HEK293 (cell line): Measurements from ENCODE around the gene SHISA5.

Source experiments
- GLI4 ChIP-seq: fragments of 450-650 bp; formaldehyde crosslinking; IDR thresholded peaks from 2 replicates; pipeline ENCODE4 v1.5.1; 2016; ENCODE audit warnings: missing biosample characterization, missing genetic modification characterization
- HOXA7 ChIP-seq: sonication (generic); formaldehyde crosslinking; IDR thresholded peaks from 2 replicates; pipeline ENCODE4 v1.8.1; 2022; ENCODE audit warnings: missing genetic modification reagents, borderline replicate concordance
- KLF16 ChIP-seq: fragments of 450-650 bp; formaldehyde crosslinking; IDR thresholded peaks from 2 replicates; pipeline ENCODE4 v1.5.1; 2017; ENCODE audit warnings: missing biosample characterization, missing genetic modification characterization
- MYNN ChIP-seq: fragments of 450-650 bp; formaldehyde crosslinking; IDR thresholded peaks from 2 replicates; pipeline ENCODE4 v1.5.1; 2016; ENCODE audit warnings: missing biosample characterization, missing genetic modification characterization, borderline replicate concordance
- TCF7L2 ChIP-seq: IDR thresholded peaks from 2 replicates; pipeline ENCODE4 v1.6.1; 2011; ENCODE audit warnings: low read depth, mild to moderate bottlenecking, inconsistent platforms, low read length, moderate library complexity, borderline replicate concordance
- WT1 ChIP-seq: fragments of 450-650 bp; formaldehyde crosslinking; IDR thresholded peaks from 2 replicates; pipeline ENCODE4 v1.5.1; 2016; ENCODE audit warnings: missing biosample characterization, missing genetic modification characterization
- YY2 ChIP-seq: fragments of 450-650 bp; formaldehyde crosslinking; IDR thresholded peaks from 2 replicates; pipeline ENCODE4 v1.5.1; 2016; ENCODE audit warnings: missing biosample characterization, missing genetic modification characterization
- ZBTB20 ChIP-seq: fragments of 450-650 bp; formaldehyde crosslinking; IDR thresholded peaks from 2 replicates; pipeline ENCODE4 v1.5.1; 2016; ENCODE audit warnings: missing biosample characterization, missing genetic modification characterization
- ZBTB21 ChIP-seq: fragments of 450-650 bp; formaldehyde crosslinking; IDR thresholded peaks from 2 replicates; pipeline ENCODE4 v1.5.1; 2017; ENCODE audit warnings: missing biosample characterization, missing genetic modification characterization
- ZBTB7A ChIP-seq: fragments of 450-650 bp; formaldehyde crosslinking; IDR thresholded peaks from 2 replicates; pipeline ENCODE4 v1.5.1; 2016; ENCODE audit warnings: low read depth, missing biosample characterization, missing genetic modification characterization
- ZFP3 ChIP-seq: fragments of 450-650 bp; formaldehyde crosslinking; IDR thresholded peaks from 2 replicates; pipeline ENCODE4 v1.5.1; 2016; ENCODE audit warnings: low read depth, missing biosample characterization, missing genetic modification characterization
- ZFP37 ChIP-seq: fragments of 450-650 bp; formaldehyde crosslinking; IDR thresholded peaks from 2 replicates; pipeline ENCODE4 v1.5.1; 2016; ENCODE audit warnings: missing biosample characterization, missing genetic modification characterization
- ZNF133 ChIP-seq: fragments of 450-650 bp; formaldehyde crosslinking; IDR thresholded peaks from 2 replicates; pipeline ENCODE4 v1.5.1; 2016; ENCODE audit warnings: missing biosample characterization, missing genetic modification characterization
- ZNF155 ChIP-seq: fragments of 450-650 bp; formaldehyde crosslinking; IDR thresholded peaks from 2 replicates; pipeline ENCODE4 v1.5.1; 2016; ENCODE audit warnings: missing biosample characterization, missing genetic modification characterization
- ZNF16 ChIP-seq: fragments of 450-650 bp; formaldehyde crosslinking; IDR thresholded peaks from 2 replicates; pipeline ENCODE4 v1.5.1; 2016; ENCODE audit warnings: low read depth, missing biosample characterization, missing genetic modification characterization
- ZNF221 ChIP-seq: fragments of 450-650 bp; formaldehyde crosslinking; IDR thresholded peaks from 2 replicates; pipeline ENCODE4 v1.5.1; 2017; ENCODE audit warnings: missing biosample characterization, missing genetic modification characterization, borderline replicate concordance
- ZNF248 ChIP-seq: fragments of 450-650 bp; formaldehyde crosslinking; IDR thresholded peaks from 2 replicates; pipeline ENCODE4 v1.5.1; 2017; ENCODE audit warnings: missing biosample characterization, missing genetic modification characterization
- ZNF335 ChIP-seq: fragments of 450-650 bp; formaldehyde crosslinking; conservative IDR thresholded peaks from 2 replicates; pipeline ENCODE4 v1.5.1; 2016; ENCODE audit warnings: missing biosample characterization, missing genetic modification characterization
- ZNF350 ChIP-seq: fragments of 450-650 bp; formaldehyde crosslinking; IDR thresholded peaks from 2 replicates; pipeline ENCODE4 v1.5.0; 2017; ENCODE audit warnings: missing biosample characterization, mild to moderate bottlenecking, missing genetic modification characterization
- ZNF354C ChIP-seq: fragments of 450-650 bp; formaldehyde crosslinking; IDR thresholded peaks from 2 replicates; pipeline ENCODE4 v1.5.1; 2016; ENCODE audit warnings: missing biosample characterization, missing genetic modification characterization, low read depth, borderline replicate concordance
- ZNF366 ChIP-seq: fragments of 450-650 bp; formaldehyde crosslinking; conservative IDR thresholded peaks from 2 replicates; pipeline ENCODE4 v1.5.1; 2016; ENCODE audit warnings: missing biosample characterization, missing genetic modification characterization
- ZNF394 ChIP-seq: fragments of 450-650 bp; formaldehyde crosslinking; IDR thresholded peaks from 2 replicates; pipeline ENCODE4 v1.5.1; 2016; ENCODE audit warnings: missing biosample characterization, missing genetic modification characterization, mild to moderate bottlenecking, moderate library complexity, borderline replicate concordance
- ZNF610 ChIP-seq: fragments of 450-650 bp; formaldehyde crosslinking; IDR thresholded peaks from 2 replicates; pipeline ENCODE4 v1.5.1; 2016; ENCODE audit warnings: missing biosample characterization, missing genetic modification characterization, borderline replicate concordance
- ZNF747 ChIP-seq: fragments of 450-650 bp; formaldehyde crosslinking; IDR thresholded peaks from 2 replicates; pipeline ENCODE4 v1.5.1; 2016; ENCODE audit warnings: missing biosample characterization, missing genetic modification characterization
- ZNF776 ChIP-seq: fragments of 450-650 bp; formaldehyde crosslinking; IDR thresholded peaks from 2 replicates; pipeline ENCODE4 v1.5.0; 2017; ENCODE audit warnings: missing biosample characterization, missing genetic modification characterization, borderline replicate concordance
- ZNF792 ChIP-seq: fragments of 450-650 bp; formaldehyde crosslinking; IDR thresholded peaks from 2 replicates; pipeline ENCODE4 v1.5.1; 2016; ENCODE audit warnings: missing biosample characterization, missing genetic modification characterization
- TF ChIP-seq, protein P1 (sequence below): fragments of 450-650 bp; formaldehyde crosslinking; IDR thresholded peaks from 2 replicates; pipeline ENCODE4 v1.5.1; 2016; ENCODE audit warnings: missing biosample characterization, missing genetic modification characterization
- TF ChIP-seq, protein P2 (sequence below): fragments of 450-650 bp; formaldehyde crosslinking; IDR thresholded peaks from 2 replicates; pipeline ENCODE4 v1.5.1; 2016; ENCODE audit warnings: missing biosample characterization, missing genetic modification characterization
- TF ChIP-seq, protein P3 (sequence below): fragments of 450-650 bp; formaldehyde crosslinking; IDR thresholded peaks from 2 replicates; pipeline ENCODE4 v1.5.1; 2016; ENCODE audit warnings: missing biosample characterization, missing genetic modification characterization
- TF ChIP-seq, protein P4 (sequence below): fragments of 450-650 bp; formaldehyde crosslinking; IDR thresholded peaks from 2 replicates; pipeline ENCODE4 v1.5.1; 2016; ENCODE audit warnings: missing biosample characterization, missing genetic modification characterization

SHISA5 gene

DNA sequence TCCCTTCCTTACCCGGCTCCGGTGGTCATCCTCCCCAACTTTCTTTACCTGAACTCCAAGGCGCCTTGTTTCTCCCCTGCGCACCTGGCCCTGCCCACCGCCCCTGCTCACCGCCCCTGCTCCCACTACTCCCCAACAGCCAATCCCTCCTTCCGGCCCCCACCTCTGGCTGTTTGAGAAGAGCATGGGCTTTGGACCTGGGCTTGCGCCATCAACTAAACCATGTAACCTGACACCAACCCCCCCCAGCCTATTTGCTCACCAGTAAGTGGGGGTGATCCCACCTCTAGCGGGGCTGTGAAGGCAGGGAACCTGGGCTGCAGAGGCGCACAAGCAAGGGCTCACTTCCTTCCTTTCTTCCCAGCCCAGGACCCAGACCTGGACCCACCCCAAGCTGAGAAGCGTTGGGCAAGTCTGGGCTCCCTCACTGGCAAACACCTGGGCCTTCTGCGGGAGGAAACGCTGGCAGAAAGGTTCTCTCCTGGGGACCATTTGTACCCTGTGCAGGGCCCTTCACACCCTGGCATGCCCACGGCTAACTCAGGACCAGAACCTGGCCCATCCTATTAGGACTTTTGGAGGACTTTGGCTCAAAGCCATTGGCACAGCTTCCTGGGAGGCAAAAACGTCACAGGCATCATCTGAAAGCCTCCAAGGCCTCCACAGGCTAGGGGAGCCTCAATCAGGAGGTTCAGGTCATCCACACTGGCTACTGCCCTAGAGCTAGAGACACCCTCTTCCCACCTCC, 73.8 kb downstream of the SHISA5 start, which contains the start of gene PLXNB1 (continued):
- TF ChIP-seq, protein P1, sequence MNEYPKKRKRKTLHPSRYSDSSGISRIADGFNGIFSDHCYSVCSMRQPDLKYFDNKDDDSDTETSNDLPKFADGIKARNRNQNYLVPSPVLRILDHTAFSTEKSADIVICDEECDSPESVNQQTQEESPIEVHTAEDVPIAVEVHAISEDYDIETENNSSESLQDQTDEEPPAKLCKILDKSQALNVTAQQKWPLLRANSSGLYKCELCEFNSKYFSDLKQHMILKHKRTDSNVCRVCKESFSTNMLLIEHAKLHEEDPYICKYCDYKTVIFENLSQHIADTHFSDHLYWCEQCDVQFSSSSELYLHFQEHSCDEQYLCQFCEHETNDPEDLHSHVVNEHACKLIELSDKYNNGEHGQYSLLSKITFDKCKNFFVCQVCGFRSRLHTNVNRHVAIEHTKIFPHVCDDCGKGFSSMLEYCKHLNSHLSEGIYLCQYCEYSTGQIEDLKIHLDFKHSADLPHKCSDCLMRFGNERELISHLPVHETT (tag by site-specific recombination), result no peak
- peak; percentile 83 for TF ChIP-seq ZNF366 (tag by site-specific recombination)
- no peak for TF ChIP-seq ZNF248 (tag by site-specific recombination)
- TF ChIP-seq ZNF335 (tag by site-specific recombination), result peak; percentile 77
- TF ChIP-seq, protein P2, sequence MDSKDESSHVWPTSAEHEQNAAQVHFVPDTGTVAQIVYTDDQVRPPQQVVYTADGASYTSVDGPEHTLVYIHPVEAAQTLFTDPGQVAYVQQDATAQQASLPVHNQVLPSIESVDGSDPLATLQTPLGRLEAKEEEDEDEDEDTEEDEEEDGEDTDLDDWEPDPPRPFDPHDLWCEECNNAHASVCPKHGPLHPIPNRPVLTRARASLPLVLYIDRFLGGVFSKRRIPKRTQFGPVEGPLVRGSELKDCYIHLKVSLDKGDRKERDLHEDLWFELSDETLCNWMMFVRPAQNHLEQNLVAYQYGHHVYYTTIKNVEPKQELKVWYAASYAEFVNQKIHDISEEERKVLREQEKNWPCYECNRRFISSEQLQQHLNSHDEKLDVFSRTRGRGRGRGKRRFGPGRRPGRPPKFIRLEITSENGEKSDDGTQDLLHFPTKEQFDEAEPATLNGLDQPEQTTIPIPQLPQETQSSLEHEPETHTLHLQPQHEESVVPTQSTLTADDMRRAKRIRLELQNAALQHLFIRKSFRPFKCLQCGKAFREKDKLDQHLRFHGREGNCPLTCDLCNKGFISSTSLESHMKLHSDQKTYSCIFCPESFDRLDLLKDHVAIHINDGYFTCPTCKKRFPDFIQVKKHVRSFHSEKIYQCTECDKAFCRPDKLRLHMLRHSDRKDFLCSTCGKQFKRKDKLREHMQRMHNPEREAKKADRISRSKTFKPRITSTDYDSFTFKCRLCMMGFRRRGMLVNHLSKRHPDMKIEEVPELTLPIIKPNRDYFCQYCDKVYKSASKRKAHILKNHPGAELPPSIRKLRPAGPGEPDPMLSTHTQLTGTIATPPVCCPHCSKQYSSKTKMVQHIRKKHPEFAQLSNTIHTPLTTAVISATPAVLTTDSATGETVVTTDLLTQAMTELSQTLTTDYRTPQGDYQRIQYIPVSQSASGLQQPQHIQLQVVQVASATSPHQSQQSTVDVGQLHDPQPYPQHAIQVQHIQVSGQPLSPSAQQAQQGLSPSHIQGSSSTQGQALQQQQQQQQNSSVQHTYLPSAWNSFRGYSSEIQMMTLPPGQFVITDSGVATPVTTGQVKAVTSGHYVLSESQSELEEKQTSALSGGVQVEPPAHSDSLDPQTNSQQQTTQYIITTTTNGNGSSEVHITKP, result peak; percentile 91
- TF ChIP-seq ZNF133 (tag by site-specific recombination), result no peak
- TF ChIP-seq KLF16, result peak; percentile 53; the same call in 1 of the 2 replicates
- TF ChIP-seq, protein P3, sequence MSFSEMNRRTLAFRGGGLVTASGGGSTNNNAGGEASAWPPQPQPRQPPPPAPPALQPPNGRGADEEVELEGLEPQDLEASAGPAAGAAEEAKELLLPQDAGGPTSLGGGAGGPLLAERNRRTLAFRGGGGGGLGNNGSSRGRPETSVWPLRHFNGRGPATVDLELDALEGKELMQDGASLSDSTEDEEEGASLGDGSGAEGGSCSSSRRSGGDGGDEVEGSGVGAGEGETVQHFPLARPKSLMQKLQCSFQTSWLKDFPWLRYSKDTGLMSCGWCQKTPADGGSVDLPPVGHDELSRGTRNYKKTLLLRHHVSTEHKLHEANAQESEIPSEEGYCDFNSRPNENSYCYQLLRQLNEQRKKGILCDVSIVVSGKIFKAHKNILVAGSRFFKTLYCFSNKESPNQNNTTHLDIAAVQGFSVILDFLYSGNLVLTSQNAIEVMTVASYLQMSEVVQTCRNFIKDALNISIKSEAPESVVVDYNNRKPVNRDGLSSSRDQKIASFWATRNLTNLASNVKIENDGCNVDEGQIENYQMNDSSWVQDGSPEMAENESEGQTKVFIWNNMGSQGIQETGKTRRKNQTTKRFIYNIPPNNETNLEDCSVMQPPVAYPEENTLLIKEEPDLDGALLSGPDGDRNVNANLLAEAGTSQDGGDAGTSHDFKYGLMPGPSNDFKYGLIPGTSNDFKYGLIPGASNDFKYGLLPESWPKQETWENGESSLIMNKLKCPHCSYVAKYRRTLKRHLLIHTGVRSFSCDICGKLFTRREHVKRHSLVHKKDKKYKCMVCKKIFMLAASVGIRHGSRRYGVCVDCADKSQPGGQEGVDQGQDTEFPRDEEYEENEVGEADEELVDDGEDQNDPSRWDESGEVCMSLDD (tag by site-specific recombination), result peak; percentile 68; the same call in 1 of the 2 replicates
- peak; percentile 66; the same call in 1 of the 2 replicates for TF ChIP-seq WT1 (tag by site-specific recombination)
- no peak for TF ChIP-seq ZNF776 (tag by site-specific recombination)
- no peak for TF ChIP-seq YY2 (tag by site-specific recombination)
- no peak for TF ChIP-seq ZFP3 (tag by site-specific recombination)
- peak; percentile 18; the same call in 1 of the 2 replicates for TF ChIP-seq ZNF394 (tag by site-specific recombination)
- no peak; the same call in 1 of the 2 replicates for TF ChIP-seq MYNN
- no peak for TF ChIP-seq GLI4 (tag by site-specific recombination)
- TF ChIP-seq ZNF354C (tag by site-specific recombination), result no peak
- TF ChIP-seq ZNF747 (tag by site-specific recombination), result no peak
- no peak for TF ChIP-seq ZNF792
- peak; percentile 70 for TF ChIP-seq ZBTB7A (tag by site-specific recombination)
- TF ChIP-seq ZNF350 (tag by site-specific recombination), result no peak
- no peak for TF ChIP-seq TCF7L2
- peak; percentile 94 for TF ChIP-seq ZBTB20
- no peak for TF ChIP-seq ZBTB21
- TF ChIP-seq, protein P4, sequence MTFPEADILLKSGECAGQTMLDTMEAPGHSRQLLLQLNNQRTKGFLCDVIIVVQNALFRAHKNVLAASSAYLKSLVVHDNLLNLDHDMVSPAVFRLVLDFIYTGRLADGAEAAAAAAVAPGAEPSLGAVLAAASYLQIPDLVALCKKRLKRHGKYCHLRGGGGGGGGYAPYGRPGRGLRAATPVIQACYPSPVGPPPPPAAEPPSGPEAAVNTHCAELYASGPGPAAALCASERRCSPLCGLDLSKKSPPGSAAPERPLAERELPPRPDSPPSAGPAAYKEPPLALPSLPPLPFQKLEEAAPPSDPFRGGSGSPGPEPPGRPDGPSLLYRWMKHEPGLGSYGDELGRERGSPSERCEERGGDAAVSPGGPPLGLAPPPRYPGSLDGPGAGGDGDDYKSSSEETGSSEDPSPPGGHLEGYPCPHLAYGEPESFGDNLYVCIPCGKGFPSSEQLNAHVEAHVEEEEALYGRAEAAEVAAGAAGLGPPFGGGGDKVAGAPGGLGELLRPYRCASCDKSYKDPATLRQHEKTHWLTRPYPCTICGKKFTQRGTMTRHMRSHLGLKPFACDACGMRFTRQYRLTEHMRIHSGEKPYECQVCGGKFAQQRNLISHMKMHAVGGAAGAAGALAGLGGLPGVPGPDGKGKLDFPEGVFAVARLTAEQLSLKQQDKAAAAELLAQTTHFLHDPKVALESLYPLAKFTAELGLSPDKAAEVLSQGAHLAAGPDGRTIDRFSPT (tag by site-specific recombination), result peak; percentile 32; the same call in 1 of the 2 replicates
- TF ChIP-seq ZFP37, result no peak
- TF ChIP-seq ZNF221 (tag by site-specific recombination), result no peak
- no peak for TF ChIP-seq ZNF16 (tag by site-specific recombination)
- 0 out of 2 replicates have a peak, but pooled peaks have one; percentile 56 for TF ChIP-seq ZNF610 (tag by site-specific recombination)
- no peak for TF ChIP-seq ZNF155 (tag by site-specific recombination)
- no peak for TF ChIP-seq HOXA7
